Fibroblast of pulmonary artery (primary cell): ENCODE measurements around the gene PTOV1.

ENCODE experiments used
- DNase-seq: peaks from one replicate; pipeline ENCODE4 v3.0.0-alpha.2; 2010; ENCODE audit warnings: low read depth
- H3K4me3 ChIP-seq: replicated peaks from 2 replicates; pipeline ENCODE4 v1.5.1; 2011; ENCODE audit warnings: low read depth, mild to moderate bottlenecking, control low read depth, low read length, moderate library complexity
- CTCF ChIP-seq: IDR thresholded peaks from 2 replicates; pipeline ENCODE4 v1.5.1; 2011; ENCODE audit warnings: mild to moderate bottlenecking, control low read depth, low read length, inconsistent platforms; ENCODE audit errors: missing control alignments

The PTOV1 gene

GRCh38 chr19:49880162-49880869 lies 29.4 kb downstream of the PTOV1 start:
- no peak for DNase-seq
- TF ChIP-seq CTCF: no peak
- H3K4me3 ChIP-seq: no peak overlapping the region

GRCh38 chr19:49881186-49881585 lies 30.2 kb downstream of the PTOV1 start:
- TF ChIP-seq CTCF: no peak
- no peak for DNase-seq
- H3K4me3 ChIP-seq: no peak overlapping the region

- no peak overlapping the region for H3K4me3 ChIP-seq
- no peak for TF ChIP-seq CTCF
- DNase-seq: peak; percentile 30
Measured at GRCh38 chr19:49881672-49882394, 30.9 kb downstream of the PTOV1 start.

- DNase-seq: no peak
- no peak for TF ChIP-seq CTCF
- no peak overlapping the region for H3K4me3 ChIP-seq
Measured at GRCh38 chr19:49882643-49883042, 31.7 kb downstream of the PTOV1 start.

- TF ChIP-seq CTCF: no peak
- no peak overlapping the region for H3K4me3 ChIP-seq
- no peak for DNase-seq
Measured at GRCh38 chr19:49883094-49883493, 32.1 kb downstream of the PTOV1 start.

- no peak for TF ChIP-seq CTCF
- DNase-seq: no peak
- no peak overlapping the region for H3K4me3 ChIP-seq
Measured at GRCh38 chr19:49884109-49884508, 33.1 kb downstream of the PTOV1 start.
